HL-60/S4 treated with phorbol 12-myristate 13-acetate at 8.2 ng/mL for 4 days and 3 days (cell line): ENCODE results near the gene TRABD2B.

ENCODE experiments used
- in situ Hi-C: fragments of 300-500 bp; cut with MboI; formaldehyde crosslinking; loops from 2 replicates; pipeline ENCODE4 v1.15.0; 2022; ENCODE audit warnings: low sequenced_read_pairs

Gene TRABD2B

DNA sequence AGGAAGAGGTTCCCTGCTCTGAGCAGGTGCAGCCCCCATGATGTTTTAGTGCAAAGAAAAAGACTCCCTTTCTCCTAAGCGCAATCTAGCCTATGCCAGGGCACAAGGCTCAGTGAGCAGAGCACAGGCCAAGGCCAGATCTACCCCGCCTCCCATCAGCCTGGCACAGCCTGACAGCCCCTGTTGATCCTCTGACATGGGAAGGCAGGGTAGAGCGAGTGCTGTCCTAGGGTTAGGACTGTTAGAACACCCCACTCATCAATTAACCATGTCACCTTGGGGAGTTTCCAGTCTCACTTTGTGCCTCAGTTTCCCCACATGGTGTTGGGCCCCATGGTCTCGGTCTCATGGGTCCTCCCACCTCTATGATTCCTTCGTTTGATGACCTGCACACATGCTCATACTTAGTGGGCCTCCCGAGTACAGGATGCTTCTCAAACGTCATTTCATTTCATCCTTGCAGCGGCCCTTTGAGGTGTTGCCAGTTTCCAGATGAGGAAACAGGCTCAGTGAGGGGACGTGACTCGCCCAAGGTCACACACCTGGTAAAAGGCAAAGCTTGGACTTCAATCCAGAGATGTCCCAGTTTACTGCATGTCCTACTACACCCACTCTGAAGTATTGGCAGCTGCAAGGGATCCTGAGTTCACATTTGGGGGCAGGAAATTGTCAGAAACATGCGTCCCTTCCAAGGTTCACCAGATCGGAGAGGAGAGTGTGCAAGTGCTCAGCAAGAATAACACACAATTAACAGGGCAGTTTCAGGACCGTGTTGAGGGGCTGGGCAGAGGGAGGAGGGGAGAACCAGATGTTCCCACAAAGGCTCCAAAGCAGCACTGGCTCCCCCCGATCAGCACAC lies 213.3 kb downstream of the TRABD2B start:
- in situ Hi-C loops, result no loop called here

DNA sequence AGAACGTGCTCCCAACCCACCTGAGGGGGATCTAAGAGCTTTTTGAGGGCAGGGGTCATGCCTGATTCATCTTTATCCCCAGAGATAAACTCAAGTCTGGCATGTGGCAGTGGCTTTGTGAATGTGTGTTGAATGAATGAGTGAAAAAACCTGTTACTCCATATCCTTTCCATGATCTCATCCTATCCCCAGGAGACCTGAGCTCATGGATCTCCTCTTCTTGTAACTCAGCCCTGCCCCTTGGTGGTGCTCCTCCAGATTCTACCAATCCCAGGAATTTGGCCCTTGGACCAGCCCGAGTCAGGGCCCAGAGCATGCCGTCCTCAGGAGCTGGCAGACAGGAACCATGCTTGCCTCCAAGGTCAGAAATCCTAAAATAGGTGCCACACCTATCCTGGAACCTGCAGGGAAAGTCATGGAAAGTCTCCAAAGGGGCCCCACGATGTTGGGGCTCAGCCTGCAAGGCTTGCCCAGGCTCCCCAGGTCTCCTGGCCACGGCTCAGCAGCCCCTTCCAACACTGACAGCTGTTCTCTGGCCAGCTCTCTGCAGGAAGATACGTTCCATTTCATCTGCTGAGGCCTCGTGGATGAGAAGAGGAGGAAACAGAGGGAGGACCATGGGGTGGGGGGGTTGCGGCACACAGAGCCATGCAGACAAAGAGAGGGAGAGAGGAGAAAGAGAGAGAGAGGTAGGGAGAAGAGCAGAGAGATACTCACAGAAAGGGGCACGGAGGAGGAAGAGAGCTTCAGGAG lies 214.6 kb downstream of the TRABD2B start:
- in situ Hi-C loops, result no loop called here

DNA sequence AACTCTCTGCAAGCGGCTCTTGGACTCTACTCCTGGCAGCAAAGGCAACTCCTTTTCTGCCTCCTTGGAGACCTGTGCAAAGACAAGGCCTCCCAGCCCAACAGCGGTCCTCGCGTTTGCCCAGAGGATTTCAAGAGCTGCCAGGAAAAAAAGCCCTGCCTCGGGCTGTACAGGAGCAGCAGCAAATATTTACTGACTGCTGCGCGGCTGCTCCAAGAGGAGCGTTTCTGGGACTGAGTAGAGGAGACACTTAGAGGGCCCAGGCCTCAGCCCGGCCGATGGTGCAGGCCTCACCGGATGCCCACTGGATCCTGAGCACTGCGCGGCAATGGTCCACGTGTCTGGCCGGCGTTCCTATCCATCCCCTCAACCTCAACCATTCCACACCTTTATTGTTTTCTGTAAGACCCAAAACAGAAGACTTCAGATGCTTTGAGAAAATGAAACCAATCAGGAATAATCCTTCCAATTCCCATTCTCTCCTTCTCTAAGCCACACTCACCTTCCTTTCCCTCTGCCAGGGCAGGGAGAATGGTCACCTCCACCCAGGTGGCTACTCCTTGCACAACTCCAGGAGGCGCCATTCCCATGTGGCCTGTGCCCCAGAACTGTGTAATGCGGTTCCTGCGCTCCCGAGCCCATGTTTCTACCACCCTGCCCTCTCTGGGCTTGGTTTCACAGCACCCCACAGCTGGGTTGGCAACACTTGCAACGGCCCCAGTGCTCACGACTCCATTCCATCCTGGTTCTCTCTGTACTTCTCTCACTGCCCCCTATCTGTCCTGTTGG lies 215.8 kb downstream of the TRABD2B start:
- in situ Hi-C loops, result no loop called here

DNA sequence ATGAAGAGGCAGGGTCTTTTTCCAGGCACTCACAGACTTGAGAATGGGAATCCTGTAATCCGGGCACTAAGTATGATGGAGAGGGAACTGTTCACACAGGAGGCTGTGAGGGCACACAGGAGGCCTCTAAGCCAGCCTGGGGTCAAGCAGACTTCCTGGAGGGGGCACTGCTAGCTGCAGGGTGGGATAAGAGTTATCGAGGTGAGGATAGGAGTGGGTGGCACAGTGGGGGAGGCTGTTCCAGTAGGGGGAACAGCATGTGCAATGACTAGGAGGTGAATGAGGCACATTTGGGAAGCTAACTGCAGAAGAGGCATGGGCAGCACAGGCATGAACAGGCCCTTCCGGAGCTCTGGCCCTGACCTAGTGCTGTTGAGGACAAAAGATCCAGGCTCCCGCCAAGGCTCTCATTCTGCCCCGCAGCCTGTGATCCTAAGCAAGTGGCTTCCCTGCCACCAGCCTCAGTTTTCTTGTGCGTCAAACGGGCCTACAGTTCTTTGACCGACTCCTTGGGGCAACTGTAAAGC lies 216.7 kb downstream of the TRABD2B start:
- in situ Hi-C loops, result no loop called here

DNA sequence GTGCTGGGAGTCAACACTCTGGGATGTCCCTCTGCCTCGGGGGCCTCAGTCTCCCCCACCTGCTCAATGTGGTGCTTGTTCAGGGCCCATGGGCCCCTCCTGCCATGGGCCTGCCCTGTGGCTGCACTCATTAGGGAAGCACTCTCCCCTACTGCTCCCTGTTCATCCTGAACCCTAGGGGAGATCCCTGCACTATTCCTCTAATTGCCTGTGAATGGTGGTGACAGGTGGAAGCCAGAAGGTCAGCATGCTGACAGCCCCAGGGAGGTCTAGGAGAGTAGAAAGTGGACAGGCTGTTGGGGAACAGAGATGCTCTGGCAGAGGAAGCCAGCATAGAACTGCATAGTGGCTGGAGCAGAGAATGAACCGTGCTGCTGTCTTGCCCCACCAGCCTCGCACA lies 217.6 kb downstream of the TRABD2B start:
- in situ Hi-C loops, result no loop called here

DNA sequence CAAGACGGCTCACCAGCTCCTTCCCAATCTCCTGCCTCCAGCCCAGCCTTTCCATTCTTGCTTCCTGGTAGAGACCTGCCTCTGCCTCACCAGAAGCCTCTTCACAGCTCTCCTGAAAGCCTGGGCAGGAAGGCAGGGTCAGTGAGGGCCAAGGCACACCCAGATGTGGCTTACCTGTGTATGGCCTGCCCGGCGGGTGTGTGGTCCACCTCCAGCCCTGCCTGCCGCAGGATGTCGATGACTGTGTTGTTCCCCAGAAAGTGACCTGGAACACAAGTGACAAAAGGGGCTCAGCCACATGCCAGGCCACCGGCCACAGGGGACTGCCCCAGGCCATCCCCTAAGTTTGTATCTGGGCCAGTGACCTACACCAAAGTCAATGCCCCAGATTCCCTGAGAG lies 218.9 kb downstream of the TRABD2B start:
- in situ Hi-C loops, result no loop called here

DNA sequence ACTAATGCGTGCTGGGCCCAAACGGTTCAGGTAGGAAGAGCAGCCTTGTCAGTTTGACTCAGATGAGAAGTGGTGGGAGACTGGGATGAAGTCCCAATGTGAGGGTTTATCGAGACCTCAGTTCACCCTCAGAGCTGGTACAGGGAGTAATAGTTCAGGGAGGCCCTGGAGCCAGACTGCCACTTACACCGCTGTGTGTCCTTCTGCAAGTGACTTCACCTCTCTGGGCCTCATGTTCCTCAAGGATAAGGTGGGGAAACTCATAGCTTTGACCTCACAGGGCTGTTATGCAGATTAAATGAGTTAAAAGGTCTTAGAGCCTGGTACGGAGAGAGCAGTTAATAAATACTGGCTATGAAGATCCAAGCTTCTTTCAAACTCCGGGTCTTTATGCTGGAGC lies 219.9 kb downstream of the TRABD2B start:
- in situ Hi-C loops, result no loop called here

DNA sequence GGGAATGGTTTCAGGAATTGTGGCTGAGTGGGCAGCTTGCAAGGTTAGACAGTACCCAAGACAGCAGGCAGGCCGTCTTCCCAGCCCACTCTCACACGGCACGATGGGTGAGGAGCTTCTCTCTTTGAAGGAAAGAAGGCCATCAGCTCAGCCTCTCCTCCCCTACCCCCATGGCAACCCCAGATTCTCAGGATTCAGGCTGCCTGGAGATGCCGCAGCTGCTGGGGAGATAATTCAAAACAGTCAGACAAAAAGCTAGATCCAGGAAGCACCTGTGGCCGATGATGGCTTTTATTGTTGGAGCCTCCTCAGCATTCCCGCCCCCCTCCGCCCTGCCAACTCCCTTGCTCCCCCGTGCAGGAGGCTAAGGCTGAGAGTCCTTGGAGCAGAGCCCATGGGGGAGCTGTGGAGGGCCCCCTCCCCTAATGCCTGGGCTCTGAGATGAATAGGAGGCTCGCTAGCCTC lies 220.5 kb downstream of the TRABD2B start:
- in situ Hi-C loops, result no loop called here

DNA sequence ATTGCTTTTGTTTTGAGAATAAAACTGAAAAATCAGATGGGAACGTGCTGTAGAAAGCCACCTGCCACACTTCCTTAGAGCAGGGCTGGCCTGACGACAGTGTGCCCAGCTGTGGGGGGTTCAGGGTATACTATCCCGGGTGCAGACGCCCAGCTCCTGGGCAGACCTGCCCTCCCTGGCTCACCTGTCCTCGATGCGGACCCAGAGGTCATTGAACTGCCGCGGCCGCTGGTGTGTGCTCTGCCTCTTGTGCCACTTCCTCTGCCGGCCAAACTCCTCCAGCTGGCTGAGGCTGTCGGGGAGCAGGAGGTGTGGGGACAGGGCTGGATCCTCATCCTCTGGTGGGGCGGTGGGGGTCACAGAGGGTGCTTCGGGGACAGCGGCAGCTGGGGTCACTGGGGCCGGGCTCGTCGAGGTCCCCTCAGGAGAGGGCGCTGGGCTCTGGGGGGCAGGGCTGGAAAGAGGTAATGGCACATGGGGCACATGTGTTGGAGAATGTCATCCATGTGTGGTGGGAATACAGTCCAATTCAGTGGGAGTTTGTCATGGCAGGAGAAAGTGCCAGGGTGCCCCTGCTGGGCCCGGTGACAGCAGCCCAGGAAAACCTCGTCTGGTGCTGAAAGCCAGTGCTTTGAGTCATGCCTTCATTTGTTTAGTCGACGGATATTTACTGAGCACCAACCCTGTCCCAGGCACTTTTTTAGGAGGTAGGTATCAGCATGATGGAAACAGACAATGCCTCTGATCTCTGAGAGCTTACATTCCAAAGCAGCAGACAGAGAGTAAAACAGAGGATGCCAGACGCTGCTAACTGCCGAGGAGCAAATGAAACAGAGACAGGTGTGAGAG lies 222.0 kb downstream of the TRABD2B start:
- in situ Hi-C loops, result no loop called here

DNA sequence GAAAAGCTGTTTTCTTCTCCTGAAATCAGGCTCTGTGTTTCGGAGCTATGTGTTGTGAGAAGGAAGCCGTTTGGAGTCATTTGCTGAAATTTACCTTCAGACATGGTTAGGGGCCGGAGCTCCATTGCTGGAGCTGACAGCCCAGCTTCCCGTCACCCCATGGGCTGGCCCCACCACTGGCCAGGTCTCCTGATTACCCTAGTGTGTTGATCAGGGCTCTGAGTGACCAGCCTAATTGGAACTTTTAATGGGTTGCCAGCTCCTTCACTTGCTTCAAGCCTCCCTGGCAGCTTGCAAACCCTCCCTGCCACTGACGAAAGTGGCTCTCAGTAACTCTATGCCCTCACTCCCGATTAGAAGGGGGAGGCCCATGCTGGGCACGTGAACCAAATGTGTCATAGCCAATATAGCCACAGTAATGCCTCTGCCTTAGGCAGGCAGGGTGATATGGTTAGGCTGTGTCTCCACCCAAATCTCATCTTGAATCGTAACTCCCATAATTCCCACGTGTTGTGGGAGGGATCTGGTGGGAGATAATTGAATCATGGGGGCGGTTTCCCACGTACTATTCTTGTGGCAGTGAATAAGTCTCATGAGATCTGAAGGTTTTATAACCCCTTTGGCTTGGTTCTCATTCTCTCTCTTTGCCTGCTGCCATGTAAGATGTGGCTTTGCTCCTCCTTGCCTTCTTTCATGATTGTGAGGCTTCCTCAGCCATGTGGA lies 224.1 kb downstream of the TRABD2B start:
- in situ Hi-C loops, result no loop called here

DNA sequence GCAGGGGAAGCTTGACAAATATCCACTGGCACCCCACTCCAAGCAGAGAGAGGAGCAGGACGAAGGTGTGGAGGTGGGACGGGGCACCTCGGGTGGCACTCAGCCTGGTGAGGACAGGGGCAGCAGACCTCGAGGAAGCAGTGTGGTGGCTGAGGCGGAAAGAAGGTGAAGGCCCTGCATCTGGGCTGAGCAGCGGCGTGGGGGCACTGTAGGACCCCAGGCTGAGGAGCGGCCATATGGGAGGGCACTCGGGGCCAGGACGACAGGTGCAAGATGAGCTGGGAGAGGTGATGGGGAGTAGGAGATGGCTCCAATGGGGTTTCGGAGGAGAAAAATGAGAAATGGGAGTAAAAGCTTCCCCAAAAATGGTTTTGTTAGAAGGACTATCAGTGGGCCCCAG lies 224.9 kb downstream of the TRABD2B start:
- in situ Hi-C loops, result no loop called here

DNA sequence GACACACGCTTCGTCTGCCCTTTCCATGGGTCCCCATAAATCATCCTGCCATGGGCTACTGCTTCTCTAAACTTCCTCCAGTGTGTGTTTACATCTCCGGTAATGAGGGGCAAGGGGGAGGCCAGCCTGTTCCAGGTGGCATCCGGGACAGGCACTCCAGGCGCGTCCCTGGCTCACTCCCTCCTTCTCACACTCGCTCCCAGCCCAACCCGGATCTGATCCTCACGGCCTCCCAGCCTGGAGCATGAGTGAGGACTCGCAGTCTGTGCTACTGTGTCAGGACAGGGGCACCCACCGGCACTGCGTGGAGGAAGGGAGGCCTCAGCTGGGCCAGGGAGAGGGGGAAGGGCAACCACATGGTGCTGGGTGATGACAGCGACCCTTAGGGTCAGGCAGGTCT lies 225.4 kb downstream of the TRABD2B start:
- in situ Hi-C loops, result no loop called here

DNA sequence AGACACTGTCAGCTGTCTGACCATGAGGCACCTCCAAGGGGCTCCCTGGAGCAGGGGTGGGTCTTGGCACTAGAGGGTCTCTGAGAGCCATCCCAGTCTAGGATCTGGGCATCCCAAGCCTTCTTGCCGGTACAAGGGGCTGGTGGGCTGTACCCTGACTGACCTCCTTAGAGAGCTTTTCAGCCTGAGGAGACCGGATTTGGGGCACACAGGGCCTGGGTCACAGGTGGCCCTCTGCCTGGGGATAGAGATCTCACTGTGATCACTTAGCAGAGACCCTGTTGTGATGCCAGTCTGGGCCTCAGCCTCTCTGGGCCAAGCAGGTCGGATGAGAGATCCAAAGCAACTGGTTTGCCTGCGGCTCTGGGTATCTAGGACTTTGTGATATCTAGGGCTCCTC lies 227.2 kb downstream of the TRABD2B start:
- in situ Hi-C loops, result no loop called here

DNA sequence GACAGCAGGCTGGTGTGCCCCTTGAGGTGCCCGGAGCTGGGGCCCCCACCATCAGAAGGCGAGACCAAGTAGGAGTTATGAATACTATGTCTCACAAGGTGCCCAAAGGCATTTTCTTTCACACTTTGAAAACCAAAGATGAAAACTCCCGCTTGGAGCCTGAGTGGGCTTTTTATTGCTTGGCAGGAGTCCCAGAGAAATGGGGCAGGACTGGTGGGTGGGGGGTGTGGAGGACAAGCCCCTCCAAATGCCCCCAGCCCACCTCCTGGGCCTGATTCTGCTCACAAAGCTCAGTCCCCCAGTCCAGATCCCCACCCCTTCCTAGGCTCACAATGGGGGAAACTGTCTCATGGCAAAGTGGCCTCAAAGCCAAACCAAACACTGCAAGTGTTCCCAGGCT lies 227.9 kb downstream of the TRABD2B start:
- in situ Hi-C loops, result no loop called here

DNA sequence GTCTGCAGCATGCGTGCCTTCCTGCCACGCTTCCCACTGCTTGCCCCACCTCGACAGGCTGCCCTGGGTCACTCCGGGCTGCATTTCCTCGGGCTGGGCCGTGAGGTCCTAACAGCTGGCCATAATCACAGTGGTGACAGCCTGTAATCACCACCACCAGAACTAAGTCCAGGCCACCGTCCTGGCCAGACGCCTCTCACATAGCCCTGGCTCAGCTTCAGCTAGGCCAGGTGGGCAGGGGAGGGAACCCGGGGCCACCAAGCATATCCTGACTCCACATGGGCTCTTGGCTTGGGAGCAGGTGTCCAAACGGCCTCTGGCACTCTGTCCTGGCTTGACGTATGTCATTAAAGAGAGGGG lies 229.5 kb downstream of the TRABD2B start:
- in situ Hi-C loops, result no loop called here

DNA sequence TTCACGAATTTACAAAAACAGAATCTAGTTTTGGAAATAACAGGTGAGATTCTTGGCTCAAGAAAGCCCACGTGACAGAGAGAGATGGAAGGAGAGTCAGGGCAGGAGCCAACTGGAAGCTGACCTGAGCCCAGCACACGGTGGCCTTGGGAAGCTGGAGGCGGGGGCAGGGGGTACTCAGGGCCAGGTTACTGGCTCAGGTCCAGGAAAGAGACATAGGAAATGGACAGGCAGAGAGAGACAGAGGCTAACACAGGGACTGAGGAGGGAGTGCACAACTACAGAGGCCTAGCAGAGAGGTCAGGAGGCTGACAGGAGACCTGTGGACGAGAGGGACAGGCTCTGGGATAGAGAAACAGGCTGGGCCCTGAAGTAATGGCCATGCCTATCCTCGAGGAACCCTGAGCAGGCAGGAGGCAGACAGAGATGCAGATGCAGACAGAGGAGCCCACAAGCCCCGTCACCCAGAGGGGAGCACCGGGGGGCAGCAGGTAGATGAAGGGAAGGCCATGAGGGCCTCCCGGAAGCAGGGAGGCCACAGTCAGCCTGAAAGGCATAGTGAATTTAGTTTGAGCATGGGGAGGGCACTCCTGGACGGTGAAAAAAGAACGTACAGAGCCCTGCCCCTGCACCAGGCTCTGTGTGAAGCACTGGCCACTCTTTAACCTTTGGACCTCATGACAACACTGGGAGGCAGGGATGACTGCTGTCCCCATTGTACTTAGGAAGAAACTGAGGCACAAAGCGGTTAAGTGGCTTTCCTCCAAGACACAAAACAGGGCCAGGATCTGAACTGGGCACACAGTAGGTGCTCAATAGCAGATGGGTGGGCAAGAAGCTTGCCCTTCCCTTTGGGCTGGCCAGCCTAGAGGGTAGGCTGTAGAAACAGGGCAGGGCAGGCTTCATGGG lies 230.1 kb downstream of the TRABD2B start:
- in situ Hi-C loops, result no loop called here

DNA sequence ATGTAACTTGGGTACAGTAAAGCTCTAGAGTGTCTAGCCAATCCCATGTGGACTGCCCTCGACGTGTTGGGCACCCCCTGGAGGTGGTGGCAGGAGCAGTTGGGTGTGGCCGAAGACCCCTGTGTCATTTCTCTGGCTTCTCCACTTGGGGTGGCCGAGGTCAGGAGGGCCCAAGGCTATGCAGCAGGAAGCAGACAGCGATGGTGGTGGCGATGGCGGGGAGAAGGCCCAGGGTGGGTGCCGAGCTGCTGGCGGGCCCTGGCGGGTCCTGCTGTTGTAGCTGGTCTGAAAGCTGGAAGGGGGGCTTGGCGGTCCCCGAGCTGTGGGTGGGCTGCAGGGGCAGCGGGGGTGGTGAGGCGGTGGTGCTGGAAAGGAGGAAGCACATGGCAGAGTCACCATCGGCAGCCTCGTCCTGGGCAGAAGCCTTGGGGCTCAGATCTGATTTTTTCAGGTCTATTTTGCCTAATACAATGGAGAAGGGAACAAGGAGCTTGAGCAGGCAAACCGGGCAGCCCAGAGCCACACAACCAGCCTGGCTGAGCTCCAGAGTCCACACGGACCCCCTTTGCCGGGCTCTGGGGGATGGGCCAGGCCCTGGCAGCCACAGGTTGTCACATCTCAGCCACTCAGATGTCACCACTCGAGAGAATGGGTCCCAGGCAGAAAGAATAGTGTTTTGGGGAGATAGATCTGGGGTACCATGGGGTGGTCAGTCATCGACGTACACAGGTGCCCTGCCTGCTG lies 231.3 kb downstream of the TRABD2B start:
- in situ Hi-C loops, result no loop called here

DNA sequence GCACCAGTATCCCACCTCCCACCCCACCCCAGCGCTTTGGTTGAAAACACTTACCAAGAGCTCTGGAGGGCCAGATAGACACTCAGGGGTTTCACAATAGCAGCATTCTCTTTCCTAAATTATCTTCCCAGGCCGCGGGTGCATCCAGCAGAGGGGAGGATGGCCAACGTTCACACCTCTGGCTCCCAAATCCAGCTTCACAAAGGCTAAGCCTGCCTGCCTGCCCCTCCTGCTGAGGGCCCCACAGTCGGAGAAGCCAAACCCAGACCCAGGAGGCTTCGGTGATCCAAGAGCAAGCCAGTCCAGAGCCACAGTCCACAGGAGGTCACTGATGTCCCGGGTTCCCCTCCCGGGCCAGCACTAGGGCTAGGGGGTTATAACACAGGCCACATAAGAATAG lies 231.9 kb downstream of the TRABD2B start:
- in situ Hi-C loops, result no loop called here
